WERI-Rb-1 (cell line): ENCODE measurements around the gene RRP8.

Experiments used
- DNase-seq: peaks from one replicate; pipeline ENCODE4 v3.0.0-alpha.2; 2020
- H3K27ac ChIP-seq: fragments of 250-450 bp; sonication (Bioruptor Pico); 2 replicates; pipeline ENCODE4 v1.5.1; 2020; ENCODE audit warnings: mild to moderate bottlenecking, moderate library complexity
- H3K27me3 ChIP-seq: fragments of 250-450 bp; sonication (Bioruptor Pico); 2 replicates; pipeline ENCODE4 v1.5.1; 2021; ENCODE audit warnings: mild to moderate bottlenecking, low read depth, moderate library complexity; ENCODE audit not compliant: insufficient read depth, severe bottlenecking
- H3K36me3 ChIP-seq: fragments of 250-450 bp; sonication (Bioruptor Pico); 2 replicates; pipeline ENCODE4 v1.5.1; 2020; ENCODE audit warnings: mild to moderate bottlenecking, moderate library complexity
- H3K4me3 ChIP-seq: 2 replicates; pipeline ENCODE4 v1.5.1; 2011; ENCODE audit warnings: low read depth, mild to moderate bottlenecking, control low read depth, low read length
- H3K9me3 ChIP-seq: fragments of 250-450 bp; sonication (Bioruptor Pico); 2 replicates; pipeline ENCODE4 v1.5.1; 2021; ENCODE audit warnings: mild to moderate bottlenecking, moderate library complexity; ENCODE audit not compliant: severe bottlenecking
- CTCF ChIP-seq: IDR thresholded peaks from 2 replicates; pipeline ENCODE4 v1.5.1; 2011; ENCODE audit warnings: low read depth, mild to moderate bottlenecking, control low read depth, inconsistent platforms, low read length

RRP8 gene

GRCh38 chr11:6548641-6549040 lies 54.8 kb downstream of the RRP8 start:
- Histone ChIP-seq H3K36me3 (no peaks in the 10 kb centered on the region), H3K27ac (no peak overlapping the region), H3K27me3 (no peaks in the 10 kb centered on the region), H3K4me3 (no peak overlapping the region), H3K9me3 (no peaks in the 10 kb centered on the region)
- no peak for DNase-seq
- TF ChIP-seq CTCF = no peak

DNA sequence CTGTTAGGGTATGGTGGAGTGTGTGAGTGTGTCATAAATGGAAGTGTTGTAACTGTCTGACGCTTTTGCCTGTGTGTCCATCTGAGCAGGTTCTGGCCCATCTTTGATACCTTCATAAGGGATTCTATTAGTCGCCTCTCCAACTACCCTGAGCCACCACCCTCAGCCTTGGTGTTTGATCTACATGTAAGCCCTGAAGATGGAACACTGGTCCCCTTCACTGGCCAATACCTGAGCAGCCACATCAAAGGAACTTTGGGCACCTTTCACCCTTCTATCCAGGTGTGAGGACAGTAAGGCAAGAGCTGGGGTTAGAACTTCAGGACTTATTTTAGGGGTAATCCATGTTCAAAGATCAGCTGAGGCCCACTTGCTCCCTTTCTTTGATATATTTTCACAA lies 55.3 kb downstream of the RRP8 start:
- DNase-seq = no peak
- Histone ChIP-seq H3K9me3 (no peaks in the 10 kb centered on the region), H3K4me3 (no peak overlapping the region), H3K27ac (no peak overlapping the region), H3K36me3 (no peaks in the 10 kb centered on the region), H3K27me3 (no peaks in the 10 kb centered on the region)
- no peak for TF ChIP-seq CTCF

DNA sequence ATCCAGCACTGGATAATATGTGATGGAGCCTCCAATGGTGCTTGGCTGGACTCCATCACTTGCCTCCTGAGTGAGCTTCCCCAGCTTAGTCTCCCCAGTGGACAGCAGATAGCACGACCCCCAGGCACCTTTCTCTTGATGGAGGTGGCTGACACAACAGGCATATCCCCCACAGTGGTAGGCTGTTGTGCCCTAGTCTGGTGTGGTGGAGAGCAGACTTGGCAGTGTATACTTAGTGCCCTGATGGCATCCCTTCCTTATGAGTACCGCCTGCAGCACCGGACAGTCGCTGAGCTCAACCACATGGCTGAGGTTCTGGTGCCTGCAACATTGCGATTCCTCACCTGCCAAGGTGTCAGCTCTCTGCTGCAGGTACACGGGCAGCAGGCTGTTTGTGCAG lies 56.2 kb downstream of the RRP8 start:
- Histone ChIP-seq H3K36me3 (no peaks in the 10 kb centered on the region), H3K27ac (no peak overlapping the region), H3K27me3 (no peaks in the 10 kb centered on the region), H3K4me3 (no peak overlapping the region), H3K9me3 (no peaks in the 10 kb centered on the region)
- DNase-seq = no peak
- TF ChIP-seq CTCF = no peak

DNA sequence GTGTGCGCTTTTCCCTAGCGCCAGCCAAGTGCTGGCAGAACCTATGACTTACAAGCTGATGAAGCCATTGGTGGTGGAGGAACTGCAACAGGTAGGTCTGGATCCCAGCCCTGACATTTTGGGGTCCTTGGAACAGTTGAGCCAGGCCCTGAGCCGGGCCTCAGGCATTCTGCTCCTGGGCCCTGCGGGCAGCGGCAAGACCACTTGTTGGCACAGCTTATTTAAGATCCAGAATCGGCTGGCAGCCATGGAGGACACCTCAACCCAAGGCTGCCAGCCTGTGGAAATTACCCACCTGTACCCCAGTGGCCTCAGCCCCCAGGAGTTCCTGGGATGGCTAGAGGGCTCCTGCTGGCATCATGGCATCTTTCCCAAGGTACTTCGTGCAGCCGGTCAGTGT lies 56.7 kb downstream of the RRP8 start:
- H3K27me3 ChIP-seq = no peaks in the 10 kb centered on the region
- H3K9me3 ChIP-seq = no peaks in the 10 kb centered on the region
- no peaks in the 10 kb centered on the region for H3K36me3 ChIP-seq

DNA sequence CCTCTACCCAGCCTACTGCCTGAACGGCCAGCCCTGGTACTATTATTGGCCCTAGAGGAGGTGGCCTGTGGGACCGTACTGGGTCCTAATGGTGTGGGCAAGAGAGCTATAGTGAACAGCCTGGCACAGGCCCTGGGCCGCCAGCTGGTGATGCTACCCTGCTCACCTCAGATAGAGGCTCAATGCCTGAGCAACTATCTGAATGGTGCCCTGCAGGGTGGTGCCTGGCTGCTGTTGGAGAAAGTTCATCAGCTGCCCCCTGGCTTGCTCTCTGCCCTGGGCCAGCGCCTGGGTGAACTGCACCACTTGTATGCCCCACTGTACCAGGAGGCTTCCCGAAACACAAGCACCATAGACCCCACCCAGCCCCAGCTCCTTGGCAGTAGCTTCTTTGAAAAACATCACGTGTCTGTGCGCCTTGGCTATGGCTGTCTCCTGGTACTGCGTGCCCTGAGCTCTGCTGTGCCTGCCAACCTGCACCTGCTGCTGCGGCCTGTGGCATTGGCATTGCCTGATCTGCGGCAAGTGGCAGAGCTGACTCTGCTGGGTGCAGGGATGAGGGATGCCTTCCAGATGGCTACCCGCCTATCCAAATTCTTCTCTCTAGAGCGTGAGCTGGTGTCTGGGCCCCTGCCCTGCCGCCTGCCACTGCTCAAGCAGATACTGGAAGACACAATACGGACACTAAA lies 57.4 kb downstream of the RRP8 start:
- TF ChIP-seq CTCF = no peak
- Histone ChIP-seq H3K4me3 (no peak overlapping the region), H3K36me3 (no peaks in the 10 kb centered on the region), H3K27ac (no peak overlapping the region), H3K9me3 (no peaks in the 10 kb centered on the region), H3K27me3 (no peaks in the 10 kb centered on the region)
- DNase-seq = no peak

More for the DNA sequence above, 56.7 kb downstream of the RRP8 start:
- TF ChIP-seq CTCF = no peak
- DNase-seq = no peak
- no peak overlapping the region for H3K27ac ChIP-seq
- no peak overlapping the region for H3K4me3 ChIP-seq
